GM12874 (cell line): Measurements from ENCODE around the gene EVL.

Experiments
- TF ChIP-seq, protein P1 (sequence below): IDR thresholded peaks from 2 replicates; pipeline ENCODE4 v1.5.1; 2011; ENCODE audit warnings: low read depth, mild to moderate bottlenecking, control low read depth, low read length, moderate library complexity; ENCODE audit not compliant: insufficient read depth

Gene EVL

DNA sequence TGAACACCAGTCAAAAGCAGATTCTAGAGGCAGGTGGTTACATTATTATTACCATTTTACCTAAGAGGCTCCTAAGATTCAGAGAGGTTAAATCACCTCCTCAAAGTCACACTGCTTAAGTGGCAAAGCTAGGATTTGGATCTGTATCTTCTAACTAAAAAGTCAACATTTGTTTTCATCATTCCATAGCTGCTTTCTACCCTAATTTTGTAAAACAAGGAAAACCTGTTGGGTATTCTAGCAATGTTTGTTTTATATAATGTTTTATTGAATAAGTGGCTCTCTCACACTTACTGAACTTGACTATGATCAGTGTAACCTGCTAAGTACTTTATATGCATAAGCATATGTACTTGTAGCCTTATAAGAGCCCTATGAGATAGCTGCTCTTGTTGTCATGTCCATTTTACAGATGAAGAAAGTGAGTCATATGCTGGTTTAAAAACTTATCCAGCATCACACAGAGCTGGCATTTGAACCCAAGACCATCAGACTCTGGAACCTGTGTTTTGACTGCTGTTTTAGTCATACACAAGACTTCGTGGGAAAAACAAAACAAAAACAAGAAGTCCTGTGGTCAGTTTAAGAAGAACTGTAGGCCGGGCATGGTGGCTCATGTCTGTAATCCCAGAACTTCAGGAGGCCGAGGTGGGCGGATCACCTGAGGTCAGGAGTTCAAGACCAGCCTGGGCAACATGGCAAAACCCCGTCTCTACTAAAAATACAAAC lies 31.7 kb upstream of the EVL start:
- TF ChIP-seq, protein P1, sequence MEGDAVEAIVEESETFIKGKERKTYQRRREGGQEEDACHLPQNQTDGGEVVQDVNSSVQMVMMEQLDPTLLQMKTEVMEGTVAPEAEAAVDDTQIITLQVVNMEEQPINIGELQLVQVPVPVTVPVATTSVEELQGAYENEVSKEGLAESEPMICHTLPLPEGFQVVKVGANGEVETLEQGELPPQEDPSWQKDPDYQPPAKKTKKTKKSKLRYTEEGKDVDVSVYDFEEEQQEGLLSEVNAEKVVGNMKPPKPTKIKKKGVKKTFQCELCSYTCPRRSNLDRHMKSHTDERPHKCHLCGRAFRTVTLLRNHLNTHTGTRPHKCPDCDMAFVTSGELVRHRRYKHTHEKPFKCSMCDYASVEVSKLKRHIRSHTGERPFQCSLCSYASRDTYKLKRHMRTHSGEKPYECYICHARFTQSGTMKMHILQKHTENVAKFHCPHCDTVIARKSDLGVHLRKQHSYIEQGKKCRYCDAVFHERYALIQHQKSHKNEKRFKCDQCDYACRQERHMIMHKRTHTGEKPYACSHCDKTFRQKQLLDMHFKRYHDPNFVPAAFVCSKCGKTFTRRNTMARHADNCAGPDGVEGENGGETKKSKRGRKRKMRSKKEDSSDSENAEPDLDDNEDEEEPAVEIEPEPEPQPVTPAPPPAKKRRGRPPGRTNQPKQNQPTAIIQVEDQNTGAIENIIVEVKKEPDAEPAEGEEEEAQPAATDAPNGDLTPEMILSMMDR, result no peak

DNA sequence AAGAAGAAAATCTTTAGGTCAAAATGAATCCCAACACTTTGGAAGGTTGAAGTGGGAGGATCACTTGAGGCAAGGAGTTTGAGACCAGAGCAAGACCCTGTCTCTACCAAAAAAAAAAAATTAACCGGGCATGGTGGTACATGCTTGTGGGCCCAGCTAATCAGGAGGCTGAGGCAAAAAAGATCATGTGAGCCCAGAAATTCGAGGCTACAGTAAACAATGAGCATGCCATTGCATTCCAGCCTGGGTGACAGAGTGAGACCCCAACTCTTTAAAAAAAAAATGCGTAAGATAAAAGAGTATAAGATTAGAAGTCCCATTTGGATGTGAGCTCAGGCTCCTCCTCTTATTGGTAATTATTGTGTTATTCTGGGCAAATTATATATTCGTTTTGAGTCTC lies 30.8 kb upstream of the EVL start:
- TF ChIP-seq, protein P1, result no peak

DNA sequence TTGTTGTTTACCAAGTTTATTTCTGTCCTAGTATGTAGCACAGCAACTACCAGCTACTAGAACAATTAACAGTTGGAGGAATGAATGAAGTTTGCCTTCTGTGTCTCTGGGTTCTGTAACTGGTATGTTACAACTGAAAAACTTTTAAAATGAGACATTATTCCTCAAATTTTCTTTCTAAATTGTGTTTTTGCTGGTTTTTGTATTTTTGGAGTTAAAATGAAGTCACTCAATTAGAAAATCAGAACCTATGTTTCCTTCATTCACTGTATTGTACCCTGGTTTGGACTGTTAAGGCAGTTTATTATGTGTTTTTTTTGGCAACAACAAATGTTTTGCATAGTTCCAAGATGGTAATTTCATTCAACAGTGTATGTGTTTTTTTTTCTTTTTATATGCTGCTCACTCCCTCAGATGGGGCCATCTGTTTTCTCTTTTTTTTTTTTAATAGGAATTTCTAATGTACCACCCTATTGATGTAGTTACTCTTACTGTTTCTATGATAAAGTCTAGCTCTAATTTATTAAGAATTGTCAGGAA lies 30.2 kb upstream of the EVL start:
- TF ChIP-seq, protein P1, result no peak

DNA sequence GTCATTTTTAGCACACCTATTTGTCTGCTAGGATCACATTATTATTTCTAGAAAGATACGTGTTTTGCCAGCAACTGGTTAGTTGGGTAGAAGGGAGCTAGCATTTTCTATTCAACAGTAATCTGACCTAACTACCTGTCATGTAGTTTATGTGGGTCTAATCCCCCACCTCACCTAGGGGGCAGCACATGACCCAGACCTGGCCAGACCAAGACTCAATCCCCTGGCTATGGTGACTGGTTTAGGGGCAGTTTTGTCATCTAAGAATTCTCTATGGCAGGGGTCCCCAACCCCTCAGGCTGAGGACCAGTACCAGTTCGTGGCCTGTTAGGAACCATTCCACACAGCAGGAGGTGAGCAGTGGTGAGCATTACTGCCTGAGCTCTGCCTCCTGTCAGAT lies 29.5 kb upstream of the EVL start:
- TF ChIP-seq, protein P1, result no peak

DNA sequence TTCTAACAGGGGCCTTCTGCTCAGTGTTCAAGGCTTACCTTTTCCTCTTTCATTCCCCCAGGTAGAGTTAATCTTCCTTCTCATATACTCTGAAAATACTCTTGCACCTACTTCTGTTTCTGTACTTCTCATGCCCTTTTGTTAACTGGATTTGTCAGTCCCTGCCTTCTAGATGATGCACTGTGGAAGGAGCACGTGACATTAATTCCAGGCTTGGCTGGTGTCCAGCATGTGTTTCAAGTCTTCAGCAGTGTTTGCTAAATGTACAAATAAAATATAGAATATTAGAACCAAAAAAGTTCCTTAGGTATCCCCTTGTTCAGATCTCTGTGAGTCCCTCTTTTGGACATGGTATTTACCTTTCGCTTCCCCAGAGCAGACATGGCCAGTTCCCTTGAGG lies 27.9 kb upstream of the EVL start:
- TF ChIP-seq, protein P1, result no peak

DNA sequence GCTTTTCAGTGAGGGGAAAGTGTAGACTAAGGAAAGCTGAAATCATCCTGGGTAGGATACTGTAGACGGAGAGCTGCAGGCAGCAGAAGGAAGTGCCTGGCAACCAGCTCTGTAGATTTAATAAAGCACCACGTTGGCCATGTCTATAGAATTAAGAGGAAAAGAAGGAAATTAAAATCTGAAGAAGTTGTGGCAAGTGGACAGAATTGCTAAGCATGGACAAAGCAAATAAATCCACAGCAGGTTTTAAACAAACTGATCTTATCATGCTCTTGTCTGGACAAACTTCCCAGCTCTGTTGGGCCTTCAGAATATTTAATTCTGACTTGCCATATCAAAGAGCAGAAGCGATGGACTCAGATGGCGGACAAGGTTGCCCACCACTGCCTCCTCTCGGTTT lies 27.2 kb upstream of the EVL start:
- TF ChIP-seq, protein P1, result no peak

DNA sequence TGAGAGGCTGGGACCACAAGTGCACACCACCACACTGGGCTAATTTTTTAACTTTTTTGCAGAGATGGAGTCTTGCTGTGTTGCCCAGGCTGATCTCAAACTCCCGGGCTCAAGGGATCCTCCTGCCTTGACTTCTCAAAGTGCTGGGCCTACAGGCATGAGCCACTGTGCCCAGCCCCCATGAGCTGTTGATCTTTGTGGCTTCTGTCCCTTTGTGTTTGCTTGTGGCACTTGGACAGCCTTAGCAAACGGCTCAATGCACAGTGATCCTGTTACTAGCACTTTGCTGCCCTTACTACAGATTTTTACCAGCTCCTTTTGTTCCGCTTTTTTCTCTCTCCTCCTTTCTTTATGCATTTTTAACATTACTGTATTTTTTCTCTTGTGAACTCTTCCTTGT lies 25.3 kb upstream of the EVL start:
- TF ChIP-seq, protein P1, result no peak
